MM.1S (cell line): Measurements from ENCODE around the gene CGRRF1.

Source experiments
- EZH2phosphoT487 ChIP-seq: fragments of 300-600 bp; sonication (generic); IDR thresholded peaks from 2 replicates; pipeline ENCODE4 v1.6.1; 2018; ENCODE audit warnings: antibody characterized with exemption, low read length
- TF ChIP-seq, protein P1 (sequence below): fragments of 300-600 bp; sonication (generic); IDR thresholded peaks from 2 replicates; pipeline ENCODE4 v1.5.1; 2016; ENCODE audit warnings: antibody characterized with exemption, low read length, mixed read lengths

DNA sequence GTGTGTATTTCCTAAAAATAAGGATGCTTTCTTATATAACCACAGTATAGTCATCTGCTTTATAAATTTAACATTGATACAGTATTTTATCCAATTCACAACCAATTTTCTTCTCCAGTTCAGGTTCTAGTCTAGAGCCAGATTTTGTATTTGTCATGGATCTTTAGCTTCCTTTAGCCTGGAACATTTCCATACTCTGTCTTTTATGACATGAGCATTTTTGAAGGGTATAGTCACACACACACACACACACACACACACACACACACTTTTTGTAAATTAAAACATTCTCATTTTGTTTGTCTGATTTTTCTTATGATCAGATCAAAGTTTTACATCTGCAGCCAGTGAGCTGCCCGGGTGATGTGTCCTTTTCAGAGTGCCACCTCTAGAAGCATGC, 25.4 kb downstream of the CGRRF1 start:
- no peak for TF ChIP-seq EZH2phosphoT487
- TF ChIP-seq, protein P1, sequence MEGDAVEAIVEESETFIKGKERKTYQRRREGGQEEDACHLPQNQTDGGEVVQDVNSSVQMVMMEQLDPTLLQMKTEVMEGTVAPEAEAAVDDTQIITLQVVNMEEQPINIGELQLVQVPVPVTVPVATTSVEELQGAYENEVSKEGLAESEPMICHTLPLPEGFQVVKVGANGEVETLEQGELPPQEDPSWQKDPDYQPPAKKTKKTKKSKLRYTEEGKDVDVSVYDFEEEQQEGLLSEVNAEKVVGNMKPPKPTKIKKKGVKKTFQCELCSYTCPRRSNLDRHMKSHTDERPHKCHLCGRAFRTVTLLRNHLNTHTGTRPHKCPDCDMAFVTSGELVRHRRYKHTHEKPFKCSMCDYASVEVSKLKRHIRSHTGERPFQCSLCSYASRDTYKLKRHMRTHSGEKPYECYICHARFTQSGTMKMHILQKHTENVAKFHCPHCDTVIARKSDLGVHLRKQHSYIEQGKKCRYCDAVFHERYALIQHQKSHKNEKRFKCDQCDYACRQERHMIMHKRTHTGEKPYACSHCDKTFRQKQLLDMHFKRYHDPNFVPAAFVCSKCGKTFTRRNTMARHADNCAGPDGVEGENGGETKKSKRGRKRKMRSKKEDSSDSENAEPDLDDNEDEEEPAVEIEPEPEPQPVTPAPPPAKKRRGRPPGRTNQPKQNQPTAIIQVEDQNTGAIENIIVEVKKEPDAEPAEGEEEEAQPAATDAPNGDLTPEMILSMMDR: no peak
